ENCODE data around the gene FSHR. TPM values are rescaled to one million over a fixed set of nuclear protein-coding genes. Genes with fewer than 3 reads are reported as not detected.

FSHR gene
- total RNA-seq, 1 donor from 2014 or later: not detected

DNA sequence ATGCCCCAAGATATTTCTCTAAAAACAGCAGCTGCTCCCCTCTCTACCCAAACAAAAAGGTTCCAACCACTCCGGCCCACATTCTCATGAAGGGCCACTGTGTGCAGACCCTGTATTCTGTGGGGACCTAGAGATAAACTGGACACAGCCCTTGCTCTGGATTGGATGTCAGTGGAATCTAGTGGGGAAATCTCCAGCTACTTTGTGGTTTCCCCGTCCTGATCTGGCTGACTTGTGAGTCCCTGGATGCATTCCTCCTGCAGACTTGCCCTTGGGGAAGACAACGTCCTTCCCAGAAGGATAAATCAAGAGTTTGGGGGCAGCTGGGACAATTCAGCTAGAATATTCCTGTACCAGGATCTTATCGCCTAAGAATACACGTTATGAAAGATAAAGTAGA lies 151.1 kb downstream of the FSHR start:
- DNase-seq (ENCODE audit: low spot score): no peak
- peaks cover 8% of the 10 kb centered on the region for H3K4me1 Mint-ChIP-seq (ENCODE audit: unreplicated experiment)
- no peak overlapping the region for H3K27ac Mint-ChIP-seq (ENCODE audit: unreplicated experiment)
- peaks cover 4% of the 10 kb centered on the region for H3K9me3 Mint-ChIP-seq (ENCODE audit: unreplicated experiment)
- H3K4me3 Mint-ChIP-seq (ENCODE audit: unreplicated experiment): no peak overlapping the region
- peaks cover 5% of the 10 kb centered on the region for H3K36me3 Mint-ChIP-seq (ENCODE audit: low read depth, unreplicated experiment)
- H3K27me3 Mint-ChIP-seq (ENCODE audit: unreplicated experiment): peaks cover 3% of the 10 kb centered on the region
- TF ChIP-seq, protein P1, sequence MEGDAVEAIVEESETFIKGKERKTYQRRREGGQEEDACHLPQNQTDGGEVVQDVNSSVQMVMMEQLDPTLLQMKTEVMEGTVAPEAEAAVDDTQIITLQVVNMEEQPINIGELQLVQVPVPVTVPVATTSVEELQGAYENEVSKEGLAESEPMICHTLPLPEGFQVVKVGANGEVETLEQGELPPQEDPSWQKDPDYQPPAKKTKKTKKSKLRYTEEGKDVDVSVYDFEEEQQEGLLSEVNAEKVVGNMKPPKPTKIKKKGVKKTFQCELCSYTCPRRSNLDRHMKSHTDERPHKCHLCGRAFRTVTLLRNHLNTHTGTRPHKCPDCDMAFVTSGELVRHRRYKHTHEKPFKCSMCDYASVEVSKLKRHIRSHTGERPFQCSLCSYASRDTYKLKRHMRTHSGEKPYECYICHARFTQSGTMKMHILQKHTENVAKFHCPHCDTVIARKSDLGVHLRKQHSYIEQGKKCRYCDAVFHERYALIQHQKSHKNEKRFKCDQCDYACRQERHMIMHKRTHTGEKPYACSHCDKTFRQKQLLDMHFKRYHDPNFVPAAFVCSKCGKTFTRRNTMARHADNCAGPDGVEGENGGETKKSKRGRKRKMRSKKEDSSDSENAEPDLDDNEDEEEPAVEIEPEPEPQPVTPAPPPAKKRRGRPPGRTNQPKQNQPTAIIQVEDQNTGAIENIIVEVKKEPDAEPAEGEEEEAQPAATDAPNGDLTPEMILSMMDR (IDR thresholded peaks at IDR 0.05; ENCODE audit: unreplicated experiment): no peak

DNA sequence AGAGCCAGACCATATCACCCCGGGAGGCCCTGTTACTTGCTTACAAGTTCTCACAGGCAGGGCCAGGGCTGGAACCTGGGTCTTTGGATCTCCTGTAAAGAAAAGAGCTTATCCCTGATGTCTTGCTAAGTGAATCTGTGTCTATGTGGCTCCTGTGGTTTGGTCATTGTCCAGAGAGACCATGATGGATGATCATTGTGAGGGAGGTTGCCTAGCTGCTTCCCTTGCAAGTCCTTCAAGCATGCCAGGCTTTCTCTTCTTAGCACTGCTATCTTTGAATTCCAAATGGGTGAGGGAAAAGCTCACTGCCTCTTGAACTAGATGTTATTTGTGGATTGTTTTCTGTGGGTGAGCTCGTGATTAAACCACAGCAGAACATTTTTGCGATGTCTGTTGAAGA lies 151.6 kb downstream of the FSHR start:
- DNase-seq (ENCODE audit: low spot score): no peak
- Mint-ChIP-seq H3K27ac (ENCODE audit: unreplicated experiment) (no peak overlapping the region), H3K36me3 (ENCODE audit: low read depth, unreplicated experiment) (peaks cover 5% of the 10 kb centered on the region), H3K9me3 (ENCODE audit: unreplicated experiment) (peaks cover 4% of the 10 kb centered on the region), H3K4me3 (ENCODE audit: unreplicated experiment) (no peak overlapping the region), H3K27me3 (ENCODE audit: unreplicated experiment) (peaks cover 3% of the 10 kb centered on the region), H3K4me1 (ENCODE audit: unreplicated experiment) (peaks cover 8% of the 10 kb centered on the region)
- TF ChIP-seq, protein P1 (IDR thresholded peaks at IDR 0.05; ENCODE audit: unreplicated experiment): no peak

DNA sequence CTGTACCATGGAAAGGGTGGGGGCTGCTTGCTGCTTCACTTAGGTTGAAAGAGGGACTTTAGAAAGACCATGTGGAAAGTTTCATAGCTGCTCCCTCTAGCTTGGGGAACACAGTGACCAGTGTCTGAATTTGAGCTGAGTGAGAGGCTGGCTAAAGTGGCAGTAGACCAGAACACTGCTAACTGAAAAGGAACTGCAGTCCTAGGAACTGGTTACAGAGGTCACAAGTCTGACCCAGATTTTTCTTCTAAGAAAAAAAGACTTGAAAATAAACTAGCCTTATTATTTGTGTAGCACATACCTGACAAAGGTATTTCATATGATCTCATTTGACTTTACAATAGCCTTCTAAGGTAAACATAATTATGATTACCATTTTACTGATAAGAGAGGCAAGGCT lies 153.6 kb downstream of the FSHR start:
- no peaks in the 10 kb centered on the region for H3K36me3 Mint-ChIP-seq (ENCODE audit: low read depth, unreplicated experiment)
- H3K4me1 Mint-ChIP-seq (ENCODE audit: unreplicated experiment): peaks cover 8% of the 10 kb centered on the region
- H3K9me3 Mint-ChIP-seq (ENCODE audit: unreplicated experiment): no peaks in the 10 kb centered on the region
- H3K27me3 Mint-ChIP-seq (ENCODE audit: unreplicated experiment): peaks cover 3% of the 10 kb centered on the region
- no peak for DNase-seq (ENCODE audit: low spot score)
- H3K4me3 Mint-ChIP-seq (ENCODE audit: unreplicated experiment): no peak overlapping the region
- TF ChIP-seq, protein P1 (IDR thresholded peaks at IDR 0.05; ENCODE audit: unreplicated experiment): no peak
- no peak overlapping the region for H3K27ac Mint-ChIP-seq (ENCODE audit: unreplicated experiment)

DNA sequence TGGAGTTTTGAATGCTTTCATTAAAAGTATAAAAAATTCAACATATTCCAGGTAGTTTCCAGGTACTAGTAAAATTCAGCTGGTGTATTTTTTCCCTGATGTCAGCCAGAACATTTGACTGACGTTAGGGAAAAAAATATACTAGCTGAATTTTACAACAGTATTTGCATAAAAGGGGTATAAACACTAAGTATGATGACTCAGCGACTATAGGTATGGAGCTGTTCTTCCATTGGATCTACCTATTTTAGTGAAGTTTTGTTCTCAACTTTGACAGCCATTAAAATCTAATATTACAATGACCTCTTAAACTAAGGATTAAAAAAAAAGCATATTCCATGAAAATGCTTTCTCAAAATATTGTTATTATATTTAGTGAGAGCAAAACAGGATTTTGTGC lies 155.9 kb downstream of the FSHR start:
- Mint-ChIP-seq H3K4me1 (ENCODE audit: unreplicated experiment) (peaks cover 4% of the 10 kb centered on the region), H3K27ac (ENCODE audit: unreplicated experiment) (no peak overlapping the region), H3K9me3 (ENCODE audit: unreplicated experiment) (no peaks in the 10 kb centered on the region), H3K27me3 (ENCODE audit: unreplicated experiment) (peaks cover 3% of the 10 kb centered on the region), H3K4me3 (ENCODE audit: unreplicated experiment) (no peak overlapping the region), H3K36me3 (ENCODE audit: low read depth, unreplicated experiment) (no peaks in the 10 kb centered on the region)
- no peak for DNase-seq (ENCODE audit: low spot score)
- TF ChIP-seq, protein P1 (IDR thresholded peaks at IDR 0.05; ENCODE audit: unreplicated experiment): no peak

DNA sequence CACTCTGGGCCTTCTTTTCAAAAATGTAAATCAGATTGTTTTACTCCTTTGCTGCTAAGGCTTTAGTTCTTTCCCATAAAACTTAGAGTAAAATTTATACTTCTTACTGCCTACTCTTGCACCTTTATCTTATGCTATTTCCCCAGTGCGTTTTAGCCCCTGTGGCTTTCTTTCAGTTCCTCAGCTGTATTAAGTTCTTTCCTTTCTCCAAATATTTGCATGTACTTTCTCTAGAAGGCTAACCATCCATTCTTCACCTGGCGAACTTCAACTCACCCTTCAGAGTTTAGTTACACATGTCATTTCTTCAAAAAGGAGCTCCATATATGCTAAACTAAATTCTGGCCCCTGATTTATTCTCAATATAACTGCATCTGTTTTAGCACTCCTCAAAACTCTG lies 160.7 kb downstream of the FSHR start:
- Mint-ChIP-seq H3K4me3 (ENCODE audit: unreplicated experiment) (no peak overlapping the region), H3K27ac (ENCODE audit: unreplicated experiment) (no peak overlapping the region), H3K4me1 (ENCODE audit: unreplicated experiment) (peaks cover 7% of the 10 kb centered on the region), H3K27me3 (ENCODE audit: unreplicated experiment) (no peaks in the 10 kb centered on the region), H3K36me3 (ENCODE audit: low read depth, unreplicated experiment) (no peaks in the 10 kb centered on the region), H3K9me3 (ENCODE audit: unreplicated experiment) (no peaks in the 10 kb centered on the region)
- no peak for DNase-seq (ENCODE audit: low spot score)
- TF ChIP-seq, protein P1 (IDR thresholded peaks at IDR 0.05; ENCODE audit: unreplicated experiment): no peak

All from endothelial cell (in vitro differentiated cells).